GM12892 (cell line): ENCODE measurements around the gene PADI3.

Experiments used
- POLR2AphosphoS5 ChIP-seq: IDR thresholded peaks from 2 replicates; pipeline ENCODE4 v1.6.1; 2011; ENCODE audit warnings: low read depth, low read length, control low read depth
- TAF1 ChIP-seq: IDR thresholded peaks from 2 replicates; pipeline ENCODE4 v1.6.1; 2011; ENCODE audit warnings: low read depth, mild to moderate bottlenecking, control low read depth, low read length, borderline replicate concordance

DNA sequence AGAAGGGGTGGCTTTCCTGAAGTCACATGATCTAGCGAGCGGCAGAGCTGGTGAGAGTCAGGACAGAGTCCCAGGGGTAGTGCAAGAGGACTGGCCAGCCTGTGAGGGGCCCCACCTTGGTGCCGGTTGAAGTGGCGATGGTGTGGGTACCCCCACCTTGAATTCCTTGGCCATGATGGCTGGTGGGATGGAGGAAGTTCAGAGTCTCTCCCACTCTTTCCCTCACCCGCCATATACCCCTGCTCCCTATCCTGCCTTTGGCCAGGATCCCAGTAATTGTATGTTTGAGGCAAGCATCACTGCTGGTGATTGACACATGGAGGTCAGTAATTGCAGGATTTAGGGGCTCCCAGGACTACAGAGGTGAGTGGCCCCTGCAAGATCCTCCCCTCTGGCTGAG lies 11.8 kb downstream of the PADI3 start:
- TF ChIP-seq TAF1 (no peak), POLR2AphosphoS5 (no peak)
